ENCODE data around the gene ODAPH.
"Not testable (repeated sequence)": the region's sequence is repeated elsewhere in the genome, so short reads cannot be mapped to it uniquely, and the experiment has no call there.

ODAPH gene

DNA sequence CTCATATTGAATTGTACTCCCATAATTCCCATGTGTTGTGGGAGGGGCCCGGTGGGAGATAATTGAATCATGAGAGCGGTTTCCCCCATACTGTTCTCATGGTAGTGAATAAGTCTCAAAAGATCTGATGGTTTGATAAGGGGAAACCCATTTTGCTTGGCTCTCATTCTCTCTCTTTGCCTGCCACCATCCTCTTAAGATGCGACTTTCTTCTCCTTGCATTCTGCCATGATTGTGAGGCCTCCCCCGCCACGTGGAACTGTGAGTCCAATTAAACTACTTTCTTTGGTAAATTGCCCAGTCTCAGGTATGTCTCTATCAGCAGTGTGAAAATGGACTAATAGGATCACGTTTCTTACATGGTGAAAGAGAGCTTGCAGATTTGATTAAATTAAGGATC, 18.6 kb upstream of the ODAPH start:
- H3K27ac ChIP-seq (ENCODE audit: low read length); ATAC-seq (ENCODE audit: insufficient read depth, low read depth); H3K9me3 ChIP-seq (ENCODE audit: insufficient read depth, low read length, severe bottlenecking); H4K20me1 ChIP-seq (ENCODE audit: insufficient read depth, low read length); H3K9ac ChIP-seq (ENCODE audit: low read depth, low read length); DNase-seq; H3K4me1 ChIP-seq (ENCODE audit: insufficient read depth, low read length); H3K79me2 ChIP-seq (ENCODE audit: insufficient read depth, low read length); H3K27me3 ChIP-seq (ENCODE audit: insufficient read depth, low read length, poor library complexity); H3K4me3 ChIP-seq (ENCODE audit: low read depth in 1 of 2, low read length in 2 of 2); H2AFZ ChIP-seq (ENCODE audit: low read depth, low read length); H3K4me2 ChIP-seq (ENCODE audit: insufficient read depth, low read length): not testable (repeated sequence)
- H3K36me3 ChIP-seq (ENCODE audit: insufficient read depth, low read length) = peaks cover 12% of the 10 kb centered on the region; the same call in 1 of the 2 replicates

DNA sequence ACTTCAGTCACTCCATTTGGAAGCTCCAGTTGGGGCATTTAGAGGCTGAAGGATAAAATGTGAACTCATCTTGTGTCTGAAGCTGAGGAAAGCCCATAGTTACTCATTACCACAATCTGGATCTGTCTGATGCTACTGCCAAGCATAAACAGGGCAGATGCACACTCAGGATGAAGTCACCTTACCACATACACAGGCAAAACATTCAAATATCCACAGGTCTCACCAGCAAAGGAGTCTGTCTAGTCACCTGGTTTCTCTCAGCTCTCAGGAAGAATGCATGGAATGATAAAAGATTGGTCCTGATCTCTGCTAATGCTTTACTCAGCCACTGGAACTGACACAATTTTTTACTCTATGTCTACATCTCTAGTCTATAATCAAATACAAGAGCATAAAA, 13.0 kb upstream of the ODAPH start:
- no peaks in the 10 kb centered on the region for H3K79me2 ChIP-seq (ENCODE audit: insufficient read depth, low read length)
- H3K9ac ChIP-seq (ENCODE audit: low read depth, low read length) = no peak overlapping the region
- no peak overlapping the region for H3K27ac ChIP-seq (ENCODE audit: low read length)
- DNase-seq (no peak), ATAC-seq (ENCODE audit: insufficient read depth, low read depth) (no peak)
- H3K4me1 ChIP-seq (ENCODE audit: insufficient read depth, low read length) = no peaks in the 10 kb centered on the region
- H2AFZ ChIP-seq (ENCODE audit: low read depth, low read length) = no peak overlapping the region
- H3K9me3 ChIP-seq (ENCODE audit: insufficient read depth, low read length, severe bottlenecking) = no peaks in the 10 kb centered on the region
- no peaks in the 10 kb centered on the region for H4K20me1 ChIP-seq (ENCODE audit: insufficient read depth, low read length)
- TF ChIP-seq, protein P1, sequence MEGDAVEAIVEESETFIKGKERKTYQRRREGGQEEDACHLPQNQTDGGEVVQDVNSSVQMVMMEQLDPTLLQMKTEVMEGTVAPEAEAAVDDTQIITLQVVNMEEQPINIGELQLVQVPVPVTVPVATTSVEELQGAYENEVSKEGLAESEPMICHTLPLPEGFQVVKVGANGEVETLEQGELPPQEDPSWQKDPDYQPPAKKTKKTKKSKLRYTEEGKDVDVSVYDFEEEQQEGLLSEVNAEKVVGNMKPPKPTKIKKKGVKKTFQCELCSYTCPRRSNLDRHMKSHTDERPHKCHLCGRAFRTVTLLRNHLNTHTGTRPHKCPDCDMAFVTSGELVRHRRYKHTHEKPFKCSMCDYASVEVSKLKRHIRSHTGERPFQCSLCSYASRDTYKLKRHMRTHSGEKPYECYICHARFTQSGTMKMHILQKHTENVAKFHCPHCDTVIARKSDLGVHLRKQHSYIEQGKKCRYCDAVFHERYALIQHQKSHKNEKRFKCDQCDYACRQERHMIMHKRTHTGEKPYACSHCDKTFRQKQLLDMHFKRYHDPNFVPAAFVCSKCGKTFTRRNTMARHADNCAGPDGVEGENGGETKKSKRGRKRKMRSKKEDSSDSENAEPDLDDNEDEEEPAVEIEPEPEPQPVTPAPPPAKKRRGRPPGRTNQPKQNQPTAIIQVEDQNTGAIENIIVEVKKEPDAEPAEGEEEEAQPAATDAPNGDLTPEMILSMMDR (IDR thresholded peaks at IDR 0.05; ENCODE audit: borderline replicate concordance, extremely low read depth, low read length, poor library complexity, severe bottlenecking) = no peak
- H3K4me2 ChIP-seq (ENCODE audit: insufficient read depth, low read length) = no peak overlapping the region
- no peaks in the 10 kb centered on the region for H3K27me3 ChIP-seq (ENCODE audit: insufficient read depth, low read length, poor library complexity)
- H3K4me3 ChIP-seq (ENCODE audit: low read depth in 1 of 2, low read length in 2 of 2) = no peak overlapping the region
- H3K36me3 ChIP-seq (ENCODE audit: insufficient read depth, low read length) = 0 out of 2 replicates have a peak, but pooled peaks cover 2% of the 10 kb centered on the region

DNA sequence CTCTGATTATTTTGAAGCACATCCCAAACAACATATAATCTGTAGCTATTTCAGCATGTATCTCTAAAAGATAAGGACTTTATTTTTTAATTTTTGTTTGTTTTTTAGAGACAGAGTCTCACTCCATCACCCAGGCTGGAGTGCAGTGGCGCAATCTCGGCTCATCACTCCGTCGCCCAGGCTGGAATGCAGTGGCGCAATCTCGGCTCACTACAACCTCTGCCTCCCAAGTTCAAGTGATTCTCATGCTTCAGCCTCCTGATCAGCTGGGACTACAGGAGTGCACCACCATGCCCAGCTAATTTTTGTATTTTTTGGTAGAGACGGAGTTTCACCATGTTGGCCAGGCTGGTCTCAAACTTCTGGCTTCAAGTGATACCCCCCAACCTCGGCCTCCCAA, 11.6 kb upstream of the ODAPH start:
- H3K9ac ChIP-seq (ENCODE audit: low read depth, low read length); ATAC-seq (ENCODE audit: insufficient read depth, low read depth); H3K27ac ChIP-seq (ENCODE audit: low read length); H3K27me3 ChIP-seq (ENCODE audit: insufficient read depth, low read length, poor library complexity); DNase-seq; H3K4me2 ChIP-seq (ENCODE audit: insufficient read depth, low read length); H3K4me1 ChIP-seq (ENCODE audit: insufficient read depth, low read length); H3K79me2 ChIP-seq (ENCODE audit: insufficient read depth, low read length); H2AFZ ChIP-seq (ENCODE audit: low read depth, low read length); H4K20me1 ChIP-seq (ENCODE audit: insufficient read depth, low read length); H3K36me3 ChIP-seq (ENCODE audit: insufficient read depth, low read length); H3K9me3 ChIP-seq (ENCODE audit: insufficient read depth, low read length, severe bottlenecking); H3K4me3 ChIP-seq (ENCODE audit: low read depth in 1 of 2, low read length in 2 of 2): not testable (repeated sequence)

DNA sequence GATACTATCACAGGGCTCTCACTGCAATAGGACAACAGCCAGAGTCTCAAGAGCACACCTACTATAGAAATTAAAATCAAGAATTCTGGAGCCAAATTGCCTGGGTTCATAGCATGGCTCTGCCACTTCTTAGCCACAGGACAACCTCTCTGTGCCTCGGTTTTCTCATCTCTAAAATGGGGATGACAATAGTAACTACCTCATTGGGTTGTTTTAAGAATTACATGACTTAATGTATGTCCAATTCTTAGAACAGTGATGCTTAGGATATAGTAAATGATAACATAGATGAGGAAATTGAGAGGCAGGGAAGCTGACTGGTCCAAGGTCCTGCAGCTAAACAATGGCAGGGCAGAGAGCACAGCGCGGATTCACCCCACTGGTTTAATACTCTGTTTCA, 11.0 kb upstream of the ODAPH start:
- no peak overlapping the region for H3K27ac ChIP-seq (ENCODE audit: low read length)
- no peaks in the 10 kb centered on the region for H3K9me3 ChIP-seq (ENCODE audit: insufficient read depth, low read length, severe bottlenecking)

More for the DNA sequence above, 11.0 kb upstream of the ODAPH start:
- Histone ChIP-seq H4K20me1 (ENCODE audit: insufficient read depth, low read length) (no peaks in the 10 kb centered on the region), H3K4me1 (ENCODE audit: insufficient read depth, low read length) (no peaks in the 10 kb centered on the region), H3K9ac (ENCODE audit: low read depth, low read length) (no peak overlapping the region), H3K79me2 (ENCODE audit: insufficient read depth, low read length) (no peaks in the 10 kb centered on the region), H3K4me3 (ENCODE audit: low read depth in 1 of 2, low read length in 2 of 2) (no peak overlapping the region), H3K36me3 (ENCODE audit: insufficient read depth, low read length) (0 out of 2 replicates have a peak, but pooled peaks cover 2% of the 10 kb centered on the region), H3K27me3 (ENCODE audit: insufficient read depth, low read length, poor library complexity) (no peaks in the 10 kb centered on the region), H2AFZ (ENCODE audit: low read depth, low read length) (no peak overlapping the region), H3K4me2 (ENCODE audit: insufficient read depth, low read length) (no peak overlapping the region)
- DNase-seq (no peak), ATAC-seq (ENCODE audit: insufficient read depth, low read depth) (no peak)
- TF ChIP-seq EZH2 (IDR thresholded peaks at IDR 0.05; ENCODE audit: borderline replicate concordance, low read depth, low read length, severe bottlenecking) = no peak
- TF ChIP-seq, protein P1 (IDR thresholded peaks at IDR 0.05; ENCODE audit: borderline replicate concordance, extremely low read depth, low read length, poor library complexity, severe bottlenecking) = no peak

Data from DND-41 (cell line).